ENCODE results near the gene BCL11B. TPM values are rescaled to one million over a fixed set of nuclear protein-coding genes. Genes with fewer than 3 reads are reported as not detected.

BCL11B gene
- total RNA-seq, 1 donor from 2014 or later, result 96.0 TPM

DNA sequence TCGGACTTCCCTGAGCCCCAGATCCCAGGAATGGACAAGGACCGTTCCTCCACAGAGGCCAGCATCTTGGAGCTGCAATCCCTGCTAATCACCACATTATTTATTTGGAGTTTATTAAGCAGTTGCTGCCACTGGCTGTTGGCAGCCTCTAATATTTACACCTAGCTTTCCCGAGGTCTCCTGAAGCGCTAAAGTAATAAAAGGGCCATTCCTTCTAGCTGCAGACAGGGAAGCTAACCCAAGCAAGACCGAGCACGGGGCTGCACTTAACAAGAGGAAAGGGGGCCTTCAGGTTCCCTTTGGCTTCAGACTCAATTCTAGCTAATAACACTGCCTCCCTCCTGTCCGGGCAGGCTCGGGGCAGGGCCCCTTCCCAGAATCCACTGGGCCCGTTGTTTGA lies 63.7 kb downstream of the BCL11B start:
- intact Hi-C loops (cut with micrococcal nuclease), result no loop called here

DNA sequence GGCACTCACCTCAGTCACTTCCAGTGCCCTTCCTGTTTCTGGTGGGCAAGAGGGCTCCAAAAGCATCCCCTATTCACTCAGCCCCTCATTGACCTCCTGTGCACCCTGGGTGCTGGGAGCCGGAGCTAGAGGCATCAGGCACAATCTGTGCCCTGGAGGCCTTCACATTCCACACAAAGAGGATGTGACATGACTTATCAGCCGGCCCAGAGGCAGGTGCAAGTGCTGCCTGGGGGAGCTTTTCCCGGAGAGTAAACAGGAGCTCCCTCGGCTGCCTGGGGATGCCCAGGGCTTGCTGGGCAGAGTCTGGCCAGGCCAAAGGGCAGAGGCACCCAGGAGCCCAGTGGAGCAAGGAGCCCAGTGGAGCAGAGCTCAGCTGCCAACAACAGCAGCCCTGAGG lies 64.5 kb downstream of the BCL11B start:
- intact Hi-C loops (cut with micrococcal nuclease), result no loop called here

DNA sequence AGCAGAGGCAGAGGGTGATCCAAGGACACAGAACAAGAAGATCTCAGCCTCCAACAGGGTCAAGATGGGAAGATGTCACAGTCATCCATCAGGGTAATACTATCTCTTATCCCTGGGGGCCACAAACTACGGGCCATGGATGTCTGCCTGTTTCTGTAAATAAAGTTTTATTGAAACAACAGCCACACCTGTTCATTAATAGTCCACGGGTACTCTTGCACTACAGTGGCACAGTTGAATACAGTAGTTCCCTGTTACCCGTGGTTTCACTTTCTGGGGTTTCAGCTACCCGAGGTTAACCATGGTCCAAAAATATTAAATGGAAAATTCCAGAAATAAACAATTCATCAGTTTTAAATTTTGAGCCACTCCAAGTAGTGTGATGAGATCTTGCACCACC lies 65.9 kb downstream of the BCL11B start:
- intact Hi-C loops (cut with micrococcal nuclease), result loop anchor here (1.0 kb wide), 2 partner anchors 10 to 13 kb away; no protein-coding TSS in a partner anchor

DNA sequence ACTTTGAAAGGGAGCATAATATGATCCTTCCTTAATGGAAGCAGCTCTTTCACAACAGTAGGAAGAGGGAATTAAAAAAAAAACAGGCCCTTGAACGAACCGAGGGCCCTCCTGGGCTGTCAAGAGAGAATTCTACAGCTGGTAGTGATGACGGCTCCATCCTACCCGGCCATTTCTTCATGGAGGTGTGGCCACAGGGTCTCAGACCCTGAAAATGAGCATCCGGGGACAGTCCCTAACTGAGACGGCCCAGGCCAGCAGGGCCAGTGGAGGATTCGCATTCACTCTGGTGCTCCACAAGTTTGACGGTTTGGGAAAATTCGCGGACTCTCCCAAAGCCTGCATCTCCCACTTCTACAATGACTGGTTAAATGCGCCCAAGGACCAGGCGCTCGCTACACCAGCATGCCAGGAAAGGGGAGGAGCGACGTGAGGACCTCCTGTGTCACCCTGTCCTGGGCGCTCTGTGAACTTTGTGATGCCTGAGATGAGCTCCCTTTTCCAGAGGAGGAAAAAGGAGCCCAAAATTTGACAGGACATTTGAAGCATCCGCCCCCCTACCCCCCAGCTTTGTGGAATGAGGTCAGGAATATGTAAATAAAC lies 66.8 kb downstream of the BCL11B start:
- intact Hi-C loops (cut with micrococcal nuclease), result no loop called here

DNA sequence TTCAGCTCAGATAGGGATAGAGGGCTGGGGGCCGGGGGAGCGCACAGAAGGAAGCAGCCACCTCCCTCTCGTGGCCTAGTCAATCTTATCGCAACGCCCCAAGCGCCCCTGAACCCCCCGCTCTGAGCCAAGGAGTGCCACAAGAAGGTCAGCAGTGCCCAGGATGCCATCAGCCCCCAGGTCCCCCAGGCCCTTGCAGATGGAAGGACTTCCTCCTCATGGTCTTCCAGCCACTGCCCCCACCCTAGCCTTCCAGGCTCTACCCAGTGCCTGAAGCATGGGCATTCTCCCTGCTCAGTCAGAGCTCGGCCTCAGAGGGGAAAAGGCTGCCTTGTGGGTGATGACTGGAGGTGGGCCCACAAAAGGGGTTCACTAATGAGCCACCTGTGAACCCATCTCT lies 68.2 kb downstream of the BCL11B start:
- intact Hi-C loops (cut with micrococcal nuclease), result loop anchor here (1.0 kb wide), 1 partner anchor 8 kb away; no protein-coding TSS in a partner anchor

DNA sequence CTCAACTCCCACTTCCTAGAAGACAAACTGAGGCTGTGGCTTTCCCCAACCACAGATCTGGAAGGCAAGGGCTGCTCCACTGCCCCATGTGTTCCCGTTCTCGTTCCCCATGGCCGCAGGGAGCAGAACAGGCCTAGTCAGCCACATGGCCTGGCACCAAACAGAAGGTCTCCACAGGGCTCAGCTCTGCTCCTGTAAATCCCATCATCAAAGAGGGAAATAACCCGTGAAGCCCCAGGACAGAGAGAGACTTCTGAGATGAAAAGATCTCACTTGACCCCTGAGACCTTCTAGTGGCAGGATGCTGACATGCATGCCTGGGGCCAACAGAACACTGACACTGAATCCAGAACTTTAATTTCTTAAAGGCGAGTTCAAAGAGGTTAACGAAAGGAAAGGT lies 68.9 kb downstream of the BCL11B start:
- intact Hi-C loops (cut with micrococcal nuclease), result no loop called here

DNA sequence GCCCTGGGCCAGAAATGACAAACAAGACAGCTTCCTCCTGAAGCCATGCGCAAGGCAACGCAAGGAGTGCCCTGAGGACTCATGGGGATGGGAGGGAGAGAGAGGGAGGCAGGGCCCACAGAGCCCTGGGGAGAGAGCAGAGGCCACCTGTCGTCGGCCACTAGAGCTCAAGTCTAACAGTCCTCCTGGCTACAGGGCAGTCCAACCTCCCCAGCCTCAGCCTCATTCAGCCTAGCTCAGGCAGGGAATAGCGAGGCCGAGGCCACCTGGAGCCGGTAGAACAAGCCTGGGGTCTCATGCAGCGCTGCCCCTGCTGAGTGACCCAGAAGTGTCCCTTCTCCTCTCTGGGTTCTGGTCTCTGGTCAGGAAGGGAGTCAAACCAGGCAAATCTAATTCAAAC lies 69.5 kb downstream of the BCL11B start:
- intact Hi-C loops (cut with micrococcal nuclease), result no loop called here

DNA sequence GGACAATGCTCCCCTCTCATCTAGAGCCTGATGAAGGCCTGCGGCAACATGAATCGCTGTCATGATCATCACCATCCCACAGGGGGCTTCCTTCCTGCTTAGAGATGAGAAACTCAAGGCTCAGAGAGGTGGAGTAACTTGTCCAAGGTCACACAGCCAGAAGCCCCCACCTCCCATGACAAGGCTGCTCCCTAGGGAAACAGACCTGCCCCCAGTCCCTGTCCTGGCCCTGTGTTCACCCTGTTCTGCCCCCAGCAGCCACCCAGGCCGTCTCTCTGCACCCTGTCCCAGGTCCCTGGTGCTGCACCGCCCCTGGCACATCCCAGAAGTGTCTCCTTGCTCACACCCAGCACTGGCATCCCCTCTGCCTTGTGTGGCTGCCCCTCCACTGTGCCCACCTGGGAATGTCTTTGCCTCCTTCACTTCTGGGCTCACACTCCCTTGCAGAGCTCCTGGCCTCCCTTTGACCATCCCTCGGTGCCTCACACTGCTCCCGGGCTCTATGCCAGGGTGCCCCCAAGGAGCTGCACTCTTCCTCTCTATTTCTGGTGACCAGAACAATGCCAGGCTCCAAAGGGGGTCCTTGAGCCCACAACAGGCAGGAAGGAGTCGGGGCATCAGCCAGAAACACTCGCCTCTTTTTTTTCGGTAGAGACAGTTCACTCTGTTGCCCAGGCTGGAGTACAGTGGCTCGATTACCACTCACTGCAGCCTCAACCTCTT lies 70.5 kb downstream of the BCL11B start:
- intact Hi-C loops (cut with micrococcal nuclease), result no loop called here

DNA sequence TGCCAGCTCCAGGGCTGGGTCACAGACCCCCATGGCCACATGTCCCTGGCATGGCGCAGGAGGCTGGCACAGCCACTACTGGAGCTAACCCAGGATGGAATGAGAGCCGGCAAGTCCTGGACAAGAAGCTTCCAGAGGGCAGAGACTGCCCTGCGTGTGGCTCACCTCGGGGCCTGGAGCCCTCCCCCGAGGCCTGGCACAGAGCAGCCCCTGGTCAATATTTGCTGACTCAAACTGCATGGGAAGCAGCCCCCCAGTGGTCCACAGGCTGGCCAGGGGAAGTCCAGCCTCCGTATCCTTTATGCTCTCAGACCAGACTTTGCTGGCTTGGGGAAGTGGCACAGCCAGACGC lies 71.4 kb downstream of the BCL11B start:
- intact Hi-C loops (cut with micrococcal nuclease), result no loop called here

DNA sequence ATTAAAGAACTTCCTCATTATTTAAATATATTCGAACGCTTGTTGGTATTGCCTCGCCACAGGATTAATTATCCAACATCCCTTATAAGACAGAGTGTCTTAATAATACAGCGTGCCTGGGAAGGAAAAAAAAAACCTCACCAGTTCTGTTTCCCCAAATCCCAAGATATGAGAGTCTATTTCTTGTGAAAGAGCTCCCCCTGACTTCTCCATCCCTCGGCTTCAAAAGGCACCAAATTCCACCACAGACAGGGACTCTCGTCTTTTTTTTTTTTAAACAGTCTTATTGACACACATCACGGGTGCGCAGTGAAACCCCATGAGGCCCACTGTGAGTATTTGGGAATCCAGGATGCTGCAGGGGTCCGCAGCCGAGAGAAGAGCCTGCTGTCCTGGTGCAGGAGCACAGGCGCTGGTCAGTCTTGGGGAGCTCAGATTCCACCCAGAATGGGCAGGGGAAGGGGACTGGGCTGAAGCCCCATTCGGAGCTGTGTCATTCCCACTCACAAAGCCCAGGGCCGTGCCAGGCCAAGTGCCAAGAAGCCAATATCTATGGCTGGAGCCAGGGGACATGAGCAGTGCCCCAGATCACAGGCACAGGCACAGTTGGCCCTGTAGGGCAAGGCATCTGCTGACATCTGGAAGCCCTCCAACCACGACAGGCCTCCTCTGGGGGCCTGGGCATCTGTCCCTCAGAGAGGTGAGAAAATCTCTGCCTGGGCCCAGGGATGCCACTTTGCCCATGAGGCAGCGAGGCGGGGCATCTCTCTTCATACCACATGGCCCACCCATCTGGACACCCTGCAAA lies 71.9 kb downstream of the BCL11B start:
- intact Hi-C loops (cut with micrococcal nuclease), result loop anchor here (2.0 kb wide), 1 partner anchor 17 kb away; no protein-coding TSS in a partner anchor

DNA sequence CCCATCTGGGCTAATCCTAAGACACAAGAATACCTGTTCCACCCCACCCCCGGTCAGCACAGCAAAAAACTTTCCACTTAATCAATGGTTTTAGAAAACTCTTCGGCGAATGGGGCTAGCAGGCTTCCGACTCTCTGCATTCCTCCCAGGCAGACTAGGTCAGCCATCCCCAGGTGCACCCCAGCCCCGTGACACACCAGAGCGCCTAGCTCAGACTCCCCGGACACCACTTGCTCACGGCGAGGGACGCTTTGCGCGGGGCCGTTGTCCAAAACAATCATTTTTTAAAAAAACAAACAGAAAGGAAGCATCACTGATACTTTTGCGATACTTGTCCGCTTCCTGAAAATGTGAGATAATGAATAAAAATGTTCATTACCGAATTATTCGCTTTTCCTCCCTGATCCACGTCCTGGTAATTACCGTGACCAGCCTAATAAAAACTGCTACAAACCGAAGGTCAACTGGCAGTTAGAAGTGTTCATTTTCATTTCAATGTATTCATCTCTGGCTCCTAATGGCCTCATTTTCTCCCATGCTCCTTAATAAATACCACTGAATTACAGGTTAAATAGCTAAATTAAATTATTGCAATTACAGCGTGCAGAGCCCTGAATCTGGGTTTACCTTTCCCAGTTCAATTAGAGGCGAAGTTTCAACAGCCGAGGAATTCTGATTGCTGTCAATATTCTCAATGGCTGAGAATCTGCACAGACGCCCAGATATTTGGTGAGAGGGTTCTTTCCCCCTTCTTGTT lies 73.1 kb downstream of the BCL11B start:
- intact Hi-C loops (cut with micrococcal nuclease), result loop anchor here (1.0 to 2.0 kb wide), 2 partner anchors 10 to 18 kb away; no protein-coding TSS in a partner anchor

DNA sequence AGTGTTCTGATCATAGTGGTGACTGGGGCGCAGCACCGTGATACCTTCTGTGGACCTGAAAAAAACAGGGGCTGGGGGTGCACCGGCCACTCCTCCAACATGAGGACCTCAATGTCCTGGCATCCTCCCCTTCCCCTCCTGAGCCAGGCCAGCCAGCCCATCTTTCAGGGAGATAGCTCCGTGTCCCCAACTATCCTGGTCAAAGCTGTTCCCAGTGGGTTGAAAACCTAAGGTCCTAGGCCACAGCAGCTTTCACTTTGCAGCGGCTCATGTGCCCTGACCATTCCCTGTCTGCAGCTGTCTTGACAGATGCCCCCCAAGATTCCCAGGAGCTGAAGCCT lies 75.7 kb downstream of the BCL11B start:
- intact Hi-C loops (cut with micrococcal nuclease), result no loop called here

DNA sequence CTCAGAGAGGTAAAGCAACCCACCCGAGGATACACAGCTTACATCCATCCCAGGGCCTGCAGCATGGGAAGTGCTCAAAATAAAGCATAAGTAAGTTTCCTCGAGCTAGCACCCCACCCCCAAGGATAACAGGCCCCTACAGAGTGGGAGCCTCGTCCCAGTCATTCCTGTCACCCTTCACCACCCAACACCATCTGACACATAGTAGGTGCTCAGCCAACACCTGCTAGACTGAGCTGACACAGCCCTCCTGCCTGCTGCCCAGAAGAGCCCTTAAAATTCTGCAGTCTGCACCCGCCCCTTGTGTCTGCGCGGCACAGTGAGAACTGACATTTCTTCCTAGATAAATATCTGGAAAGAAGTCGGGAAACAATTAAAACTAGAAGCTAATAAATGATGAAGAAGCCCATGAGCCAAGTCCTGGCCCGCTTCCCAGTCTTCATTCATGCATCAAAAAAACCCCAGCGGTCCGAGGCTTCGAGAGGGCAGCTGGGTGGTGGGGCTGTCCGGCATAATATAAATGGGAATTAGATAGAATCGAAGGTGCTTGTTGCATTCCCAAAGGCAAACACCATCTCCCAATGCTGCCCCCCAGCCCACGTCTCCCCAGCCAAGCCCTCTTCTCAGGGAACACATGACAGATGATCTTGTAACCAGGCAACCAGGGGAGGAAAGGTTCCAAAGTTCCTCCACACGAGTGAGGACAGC lies 76.2 kb downstream of the BCL11B start:
- intact Hi-C loops (cut with micrococcal nuclease), result no loop called here

DNA sequence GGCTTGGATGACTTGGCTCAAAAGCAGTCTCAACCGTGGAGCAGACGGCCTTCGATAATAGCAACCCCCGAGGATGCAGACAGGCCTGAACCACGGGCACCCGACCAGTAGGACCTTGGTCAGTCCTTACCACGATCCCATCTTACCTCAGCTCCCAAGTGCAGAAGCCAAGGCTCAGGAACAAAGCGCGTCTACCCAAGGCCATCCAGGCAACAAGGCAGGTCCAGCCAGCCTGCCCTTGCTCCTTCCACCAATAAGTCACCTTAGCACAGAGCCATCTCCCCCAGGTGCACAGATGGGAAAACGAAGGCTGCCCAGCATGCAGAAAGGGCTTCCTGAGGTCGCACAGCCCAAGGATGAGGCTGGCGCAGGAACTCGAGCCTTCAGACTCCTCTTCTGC lies 77.3 kb downstream of the BCL11B start:
- intact Hi-C loops (cut with micrococcal nuclease), result loop anchor here (5.0 kb wide), 1 partner anchor 1592 kb away; no protein-coding TSS in a partner anchor

DNA sequence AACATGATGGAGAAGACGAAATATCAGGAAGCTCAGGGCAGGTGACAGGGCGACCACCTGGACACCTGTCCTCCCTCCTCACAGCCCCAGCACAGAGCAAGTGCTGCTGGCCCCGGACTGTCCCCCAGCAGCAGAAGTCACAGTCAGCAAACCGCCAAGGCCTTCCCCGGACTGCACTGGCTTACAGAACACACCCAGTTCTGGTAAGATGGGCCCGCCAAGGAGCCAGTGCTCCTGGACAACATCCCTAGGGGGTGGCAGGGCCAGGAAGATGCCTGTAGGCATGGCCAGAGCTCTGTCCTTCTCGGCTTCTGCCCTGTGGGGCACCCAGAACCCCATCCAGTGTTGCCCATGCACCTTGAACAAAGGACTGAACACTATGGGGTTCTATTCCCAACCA lies 77.9 kb downstream of the BCL11B start:
- intact Hi-C loops (cut with micrococcal nuclease), result loop anchor here (5.0 kb wide), 1 partner anchor 1592 kb away; no protein-coding TSS in a partner anchor

DNA sequence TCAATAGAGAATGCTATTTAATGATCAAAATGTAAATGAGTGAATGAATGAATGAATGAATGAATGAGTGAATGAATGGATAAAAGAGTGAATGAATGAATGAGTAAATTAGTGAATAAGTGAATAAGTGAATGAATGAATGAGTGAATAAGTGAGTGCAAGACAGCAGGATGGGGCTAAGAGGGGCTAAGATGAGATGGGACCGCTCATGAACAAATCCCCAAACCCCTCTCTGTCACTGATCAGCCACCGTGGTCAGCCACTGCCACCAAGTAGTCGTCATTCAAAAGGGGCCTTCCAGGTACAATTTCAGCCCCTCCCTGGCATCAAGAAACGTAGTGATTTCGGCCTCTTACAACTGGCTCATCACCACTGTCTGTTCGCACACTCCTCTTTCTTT lies 79.2 kb downstream of the BCL11B start:
- intact Hi-C loops (cut with micrococcal nuclease), result loop anchor here (1.0 to 5.0 kb wide), 6 partner anchors 13 to 1591 kb away; partner anchors contain the start of gene BCL11B

DNA sequence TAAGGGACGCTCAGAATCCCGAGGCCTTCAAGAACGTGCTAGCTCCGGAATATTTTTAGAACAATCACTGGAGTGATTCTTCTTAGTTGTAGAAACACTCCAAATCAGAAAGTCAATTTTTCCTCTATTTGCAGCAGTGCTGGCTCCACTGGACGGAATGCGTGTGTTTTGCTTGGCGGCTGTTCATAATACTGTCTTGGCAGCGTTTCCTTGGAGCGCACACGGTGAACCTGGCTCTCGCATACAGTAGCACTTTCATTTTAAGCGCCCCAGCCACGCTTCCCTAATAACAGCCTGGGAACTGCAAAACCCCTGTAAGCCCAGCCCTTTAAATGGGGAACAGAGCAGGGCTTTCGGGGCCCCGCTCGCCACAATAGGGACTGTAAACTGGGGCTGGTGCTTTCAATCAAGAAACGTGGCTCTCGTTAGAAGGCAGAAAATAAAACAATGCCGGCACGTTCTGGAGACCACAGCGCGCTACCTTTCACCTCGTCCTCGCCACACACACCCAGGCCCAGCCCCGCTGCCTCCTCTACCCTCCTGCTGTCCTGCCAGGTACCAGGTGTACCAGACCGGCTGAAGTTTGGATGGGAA lies 79.9 kb downstream of the BCL11B start:
- intact Hi-C loops (cut with micrococcal nuclease), result loop anchor here (1.0 to 5.0 kb wide), 5 partner anchors 23 to 1590 kb away; partner anchors contain the start of gene BCL11B

DNA sequence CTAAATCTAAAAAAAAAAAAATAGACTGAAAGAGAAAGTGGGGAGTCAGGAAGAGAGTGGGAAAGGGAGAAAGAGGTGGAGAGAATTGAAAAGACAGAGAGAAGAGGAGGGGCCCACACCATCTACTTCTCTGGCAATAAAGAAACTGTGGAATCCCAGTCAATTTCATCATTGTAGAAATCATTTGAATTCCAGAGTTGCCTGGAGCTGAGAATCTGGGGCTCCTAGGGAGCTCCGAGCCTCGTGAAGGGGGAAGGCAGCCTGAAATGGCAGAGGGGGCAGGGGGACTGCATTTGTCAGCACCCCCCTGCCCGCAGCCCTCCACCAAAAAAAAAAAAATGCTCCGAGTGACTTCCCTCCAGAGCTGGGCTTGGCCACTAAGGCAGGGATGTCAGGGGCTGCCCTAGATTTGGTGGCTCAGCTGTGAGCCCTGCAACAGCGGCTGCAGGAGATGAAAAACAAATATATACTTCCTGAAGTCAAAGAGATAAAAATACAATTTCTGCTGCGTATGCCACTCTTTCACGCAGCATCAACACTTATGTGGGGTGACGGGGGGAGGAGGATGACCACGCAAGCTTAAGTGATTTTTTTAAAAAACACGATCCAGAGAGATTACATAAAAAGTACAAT lies 80.5 kb downstream of the BCL11B start:
- intact Hi-C loops (cut with micrococcal nuclease), result loop anchor here (1.0 to 5.0 kb wide), 8 partner anchors 24 to 1589 kb away; partner anchors contain the start of gene BCL11B

DNA sequence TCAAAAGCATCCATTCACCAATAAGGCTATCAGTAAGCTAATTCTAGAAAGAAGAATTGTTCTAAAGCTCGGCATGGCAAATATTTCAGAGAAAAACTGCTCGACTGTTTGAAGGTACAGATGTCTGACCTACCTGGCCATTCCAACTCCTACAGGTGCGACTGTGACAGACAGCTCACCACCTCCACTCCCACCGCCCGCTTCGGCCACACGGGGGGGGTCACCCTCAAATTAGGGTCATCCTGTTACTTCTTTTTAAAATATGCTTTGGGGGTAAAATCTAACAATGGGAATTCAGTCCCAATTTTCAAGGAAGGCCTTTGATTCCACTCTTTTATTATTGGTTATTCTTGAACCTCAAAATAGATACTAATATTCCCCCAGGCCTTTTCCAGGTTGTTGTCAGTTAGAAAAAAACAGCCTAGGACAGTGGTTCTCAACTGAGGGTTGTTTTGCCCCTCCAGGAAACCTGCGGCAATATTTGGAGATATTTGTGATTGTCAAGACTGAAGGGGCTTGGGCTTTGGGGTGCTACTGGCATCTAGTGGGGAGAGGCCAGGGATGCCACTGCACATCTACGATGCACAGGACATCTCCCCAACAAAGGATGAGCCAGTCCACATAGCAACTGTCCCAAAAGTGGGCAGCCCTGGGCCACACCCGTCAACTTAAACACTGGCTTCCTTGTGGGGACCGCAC lies 81.2 kb downstream of the BCL11B start:
- intact Hi-C loops (cut with micrococcal nuclease), result loop anchor here (1.0 to 5.0 kb wide), 4 partner anchors 1049 to 1589 kb away; no protein-coding TSS in a partner anchor

Measured in T-helper 1 cell treated with Interleukin-12 subunit alpha and Interleukin-12 subunit beta and Interleukin-4 antibody, amounts not matched to agents 30 ng/mL and 1 ng/mL, for 36 hours (primary cell).